K562 (cell line): ENCODE measurements around the gene FILIP1. TPM values are rescaled to one million over a fixed set of nuclear protein-coding genes. Genes with fewer than 3 reads are reported as not detected.
A peak's percentile ranks its signal among the peaks of the same experiment; 100 is the strongest.

Experiments
- ATAC-seq: fragments of 200-7000 bp; cut with Tn5 transposase; 3 replicates; pipeline ENCODE4 v1.9.1; 2020; ENCODE audit warnings: moderate library complexity
- BruUV-seq: library from RNA; stranded (reverse); fragments of 400-500 nt; replicated peaks from 2 replicates; lab custom pipeline; 2021; lab: Mats Ljungman, UMichigan
- CTCF ChIA-PET: fragments of 300-600 bp; formaldehyde crosslinking; extraction: SDS; loops from one replicate; lab custom pipeline; 2021; ENCODE audit warnings: low intra/inter-chr PET ratio; lab: Yijun Ruan, JAX
- POLR2A ChIA-PET: fragments of 300-600, 350-650 bp; sonication (Branson Sonifier 250); formaldehyde crosslinking; extraction: SDS; loops from one replicate; lab custom pipeline; 2021; ENCODE audit warnings: antibody characterized with exemption, inconsistent platforms; lab: Yijun Ruan, JAX
- DNase-seq, 4 experiments: peaks; one replicate each; pipeline versions ENCODE4 v3.0.0 to v3.0.0-alpha.2; 2011 to 2018; ENCODE audit warnings: low spot score in 3 of 4, mixed read lengths in 3 of 4; ENCODE audit errors: extremely low read depth in 1 of 4
- FAIRE-seq: peaks from 2 replicates; lab custom pipeline; 2011; peaks lifted over from hg19 to GRCh38; lab: Jason Lieb, UNC
- H2AFZ ChIP-seq: 2 replicates; pipeline ENCODE4 v1.6.0; 2011; ENCODE audit warnings: low read depth, low read length, control low read depth, inconsistent platforms
- H3K27ac ChIP-seq: fragments of 200-600 bp; 3 replicates; pipeline ENCODE4 v1.8.0; 2011; ENCODE audit warnings: low read depth, mild to moderate bottlenecking, control low read depth, inconsistent platforms, low read length, moderate library complexity, mixed read lengths; ENCODE audit errors: extremely low read depth
- H3K27me3 ChIP-seq, 2 experiments: fragments of 300-600 bp in 1 of 2; 2 replicates in 1 of 2; 3 replicates in 1 of 2; pipeline versions ENCODE4 v1.6.0 to v1.8.0; 2011; ENCODE audit warnings: inconsistent platforms in 2 of 2, low read length in 2 of 2, mild to moderate bottlenecking in 1 of 2, mixed read lengths in 1 of 2, moderate library complexity in 1 of 2; ENCODE audit not compliant: control insufficient read depth in 2 of 2, insufficient read depth in 2 of 2
- H3K36me3 ChIP-seq: fragments of 300-600 bp; 3 replicates; pipeline ENCODE4 v1.8.0; 2011; ENCODE audit warnings: mild to moderate bottlenecking, low read length, inconsistent platforms; ENCODE audit not compliant: control insufficient read depth, insufficient read depth
- H3K4me1 ChIP-seq, 2 experiments: fragments of 200-600 bp in 1 of 2; replicated peaks in 1 of 2; 2 replicates in 1 of 2; 3 replicates in 1 of 2; pipeline versions ENCODE4 v1.5.1 to v1.8.0; 2011; ENCODE audit warnings: inconsistent platforms in 2 of 2, low read length in 2 of 2, mild to moderate bottlenecking in 1 of 2, mixed read lengths in 1 of 2, moderate library complexity in 1 of 2; ENCODE audit not compliant: control insufficient read depth in 2 of 2, insufficient read depth in 2 of 2
- H3K4me2 ChIP-seq: 2 replicates; pipeline ENCODE4 v1.6.1; 2011; ENCODE audit warnings: low read length, control low read depth, inconsistent platforms, mixed read lengths; ENCODE audit not compliant: insufficient read depth
- H3K4me3 ChIP-seq: fragments of 200-600 bp; sonication (generic), shearing (Covaris generic); 2 replicates; pipeline ENCODE4 v1.5.1; 2016; ENCODE audit warnings: control low read depth, inconsistent platforms
- H3K79me2 ChIP-seq: fragments of 200-600 bp; 3 replicates; pipeline ENCODE4 v1.8.0; 2011; ENCODE audit warnings: low read length, inconsistent platforms; ENCODE audit not compliant: control insufficient read depth, insufficient read depth
- H3K9ac ChIP-seq, 2 experiments: 2 replicates each; pipeline versions ENCODE4 v1.6.0 to v1.6.1; 2011; ENCODE audit warnings: low read depth in 2 of 2, low read length in 2 of 2, control low read depth in 1 of 2, inconsistent platforms in 1 of 2, mild to moderate bottlenecking in 1 of 2, mixed read lengths in 1 of 2; ENCODE audit not compliant: insufficient read depth in 1 of 2
- H3K9me1 ChIP-seq: one replicate; pipeline ENCODE4 v1.6.0; 2011; ENCODE audit warnings: inconsistent platforms, mild to moderate bottlenecking, low read length, moderate library complexity; ENCODE audit not compliant: control insufficient read depth, insufficient read depth
- H3K9me3 ChIP-seq: replicated peaks from 2 replicates; pipeline ENCODE4 v1.5.1; 2011; ENCODE audit warnings: low read depth, low read length, inconsistent platforms; ENCODE audit not compliant: control insufficient read depth, insufficient read depth
- H4K20me1 ChIP-seq: replicated peaks from 2 replicates; pipeline ENCODE4 v1.6.1; 2011; ENCODE audit warnings: low read length, inconsistent platforms, mixed read lengths; ENCODE audit not compliant: control insufficient read depth, insufficient read depth
- CEBPB ChIP-seq: fragments of 450-650 bp; IDR thresholded peaks from 2 replicates; pipeline ENCODE4 v1.6.1; 2016; ENCODE audit warnings: missing genetic modification characterization, missing compliant biosample characterization
- CEBPG ChIP-seq, 3 experiments: fragments of 200-800 bp in 1 of 3; sonication (Bioruptor generic) in 1 of 3; sonication (generic) in 1 of 3; formaldehyde crosslinking in 1 of 3; IDR thresholded peaks in 2 of 3; conservative IDR thresholded peaks in 1 of 3; 2 replicates each; pipeline versions ENCODE4 v1.6.1 to v1.8.0; 2016 to 2022; ENCODE audit warnings: missing compliant biosample characterization in 2 of 3, missing genetic modification characterization in 2 of 3, mild to moderate bottlenecking in 1 of 3, missing genetic modification reagents in 1 of 3
- DDX20 ChIP-seq: fragments of 450-650 bp; IDR thresholded peaks from 2 replicates; pipeline ENCODE4 v1.6.1; 2016; ENCODE audit warnings: missing genetic modification characterization, low read depth, mild to moderate bottlenecking, missing compliant biosample characterization, moderate library complexity
- ZNF134 ChIP-seq: fragments of 250-450 bp; sonication (Bioruptor Pico); conservative IDR thresholded peaks from 2 replicates; pipeline ENCODE4 v1.4.0; 2020
- WGBS: fragments of 100-300 bp; shearing (Covaris generic); methylation state at CpG from one replicate; pipeline ENCODE4 v1.1.6; 2016; ENCODE audit warnings: low coverage, mixed read lengths; ENCODE audit not compliant: insufficient coverage; ENCODE audit errors: missing lambda C conversion rate; 5-methylcytosine and 5-hydroxymethylcytosine counted together
- in situ Hi-C: fragments of 300-500 bp; cut with MboI; formaldehyde crosslinking; loops from 4 replicates; pipeline ENCODE4 v1.15.0; 2018; ENCODE audit warnings: inconsistent platforms, mixed read lengths
- intact Hi-C: fragments of 100-400 bp; cut with micrococcal nuclease; formaldehyde crosslinking; loops from 2 replicates; pipeline ENCODE4 v1.14.2; 2022
- polyA plus RNA-seq, 8 experiments: library from polyadenylated mRNA; depleted of rRNA in 4 of 8; stranded (reverse) in 5 of 8; unstranded in 3 of 8; fragments of >200 nt; fragmentation: Nextera tagmentation in 2 of 8; fragmentation: Illumina TruSeq in 1 of 8; extraction: Ambion mirVana in 2 of 8; extraction: Trizol in 1 of 8; gene quantifications; 2 replicates each; pipeline versions ENCODE4 v1.2.1 to v1.2.3, GENCODE V29; 2011 to 2014; ENCODE audit warnings: inconsistent platforms in 1 of 8, missing spikeins in 1 of 8
- total RNA-seq, 7 experiments: library from RNA; depleted of rRNA in 6 of 7; stranded (reverse); fragments of >200 nt in 6 of 7; fragmentation: Illumina TruSeq in 2 of 7; extraction: Trizol in 2 of 7; gene quantifications; 2 replicates each; pipeline versions ENCODE4 v1.2.1 to v1.2.3, GENCODE V29; 2011 to 2021; ENCODE audit warnings: low replicate concordance in 1 of 7

Gene FILIP1
- total and polyA plus RNA-seq, 9 of the 15 experiments (the other 6 are each of a cell fraction or from before 2014, with no cell fraction given): 0.03 to 0.25 (median 0.10) TPM; not detected in 1

GRCh38 chr6:75528423-75528822 lies 34.8 kb upstream of the FILIP1 start:
- TF ChIP-seq ZNF134 (CRISPR knock-in tag) (no peak), DDX20 (no peak), CEBPG (CRISPR knock-in tag; IDR thresholded peaks at IDR 0.05) (no peak), CEBPG (tag; conservative IDR thresholded peaks at IDR 0.05 in 1 of 2, IDR thresholded peaks at IDR 0.05 in 1 of 2) (peak; percentile 46; a peak in 3 of 4 replicates), CEBPB (tag) (peak; percentile 64)
- intact Hi-C loops (loop anchor here (5.0 kb wide), 1 partner anchor 161 kb away; no protein-coding TSS in a partner anchor), in situ Hi-C loops (loop anchor here (10.0 to 25.0 kb wide), 2 partner anchors 264 to 1791 kb away; no protein-coding TSS in a partner anchor)
- FAIRE-seq: no peak
- Histone ChIP-seq H3K4me3 (no peak overlapping the region), H3K27ac (no peak overlapping the region), H4K20me1 (no peaks in the 10 kb centered on the region), H3K27me3 (no peaks in the 10 kb centered on the region), H3K9me3 (no peaks in the 10 kb centered on the region), H3K4me2 (no peak overlapping the region), H3K9me1 (no peaks in the 10 kb centered on the region), H3K9ac (no peak overlapping the region), H3K79me2 (no peaks in the 10 kb centered on the region), H2AFZ (no peak overlapping the region), H3K36me3 (no peaks in the 10 kb centered on the region), H3K4me1 (no peaks in the 10 kb centered on the region)
- no peak for DNase-seq
- BruUV-seq: no TSS peak
- ChIA-PET CTCF (no interaction called here), POLR2A (interaction anchor here (0.6 kb wide), 1 partner anchor 80 kb away, joined by 3 read pairs; no protein-coding TSS in a partner anchor)
- 0% methylated on average over 2 of the region's 2 CpGs for WGBS
- ATAC-seq: no peak
